ENCODE measurements around the gene NPHP3.

- TF ChIP-seq CTCF (tag by site-specific recombination; IDR thresholded peaks at IDR 0.05): no peak
- no peak for TF ChIP-seq ZNF24 (tag by site-specific recombination; IDR thresholded peaks at IDR 0.05)
- TF ChIP-seq ZNF768 (tag by site-specific recombination; IDR thresholded peaks at IDR 0.05): no peak
- no peak for TF ChIP-seq SETDB1 (IDR thresholded peaks at IDR 0.05; ENCODE audit: insufficient read length, low read length)
- TF ChIP-seq ZNF704 (tag by site-specific recombination; IDR thresholded peaks at IDR 0.05): no peak
- no peak for TF ChIP-seq REST (tag by site-specific recombination; IDR thresholded peaks at IDR 0.05)
- no peak for TF ChIP-seq YY1 (tag by site-specific recombination; IDR thresholded peaks at IDR 0.05)
- no peak for TF ChIP-seq ZNF433 (tag by site-specific recombination; IDR thresholded peaks at IDR 0.05; ENCODE audit: low read depth)
- no peak for TF ChIP-seq ATF2 (tag by site-specific recombination; IDR thresholded peaks at IDR 0.05; ENCODE audit: low read depth)
- no peak for TF ChIP-seq TCF7L2 (IDR thresholded peaks at IDR 0.05; ENCODE audit: borderline replicate concordance, low read depth, low read length)
Measured at GRCh38 chr3:132654721-132655120, 67.5 kb downstream of the NPHP3 start.
